ENCODE data around the gene ARMCX5.

The ARMCX5 gene

DNA sequence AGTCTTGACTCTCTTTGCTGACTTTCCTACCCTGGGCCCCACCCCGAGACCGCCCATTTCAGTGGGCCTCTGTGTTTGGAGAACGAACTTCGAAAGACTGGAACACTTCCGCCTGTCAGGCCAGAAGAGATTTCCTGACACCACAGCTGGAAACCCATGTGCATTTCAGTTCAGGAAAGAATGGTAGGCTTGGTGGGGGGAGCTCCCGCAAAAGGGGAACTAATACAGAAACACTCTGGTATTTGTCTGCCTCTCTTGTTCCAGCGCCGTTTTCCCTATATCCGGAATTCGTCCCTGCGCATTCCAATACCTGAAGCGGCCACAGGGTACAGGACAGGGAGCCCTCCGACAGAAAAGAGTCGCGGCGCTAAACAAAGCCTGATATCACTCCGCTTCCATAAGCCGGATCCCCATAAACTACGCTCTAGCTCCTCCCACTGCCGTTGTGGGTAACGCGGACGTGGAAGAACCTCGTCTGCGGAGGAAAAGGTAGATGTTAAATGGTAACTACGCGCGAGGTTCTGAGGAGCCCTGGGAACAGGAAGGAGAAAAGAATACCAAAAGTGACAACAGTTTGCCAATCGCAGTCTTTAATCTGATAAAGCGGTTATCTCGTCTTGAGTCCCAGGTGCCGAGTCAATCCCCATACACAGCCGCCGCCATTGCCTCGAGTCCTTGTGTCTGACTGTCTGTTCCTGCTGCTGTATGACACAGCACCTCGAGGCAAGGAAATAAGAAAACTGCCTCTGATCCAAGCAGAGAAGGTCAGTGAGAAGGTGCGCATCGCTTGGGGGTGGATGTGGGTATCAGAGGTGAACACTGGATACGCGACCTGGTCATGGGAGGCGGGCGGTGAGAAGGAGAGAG, at the start of gene ARMCX5 (continued):
- TF ChIP-seq ZNF670 (tag by site-specific recombination; IDR thresholded peaks at IDR 0.05; ENCODE audit: low read depth) (no peak), HOXD13 (CRISPR knock-in tag; IDR thresholded peaks at IDR 0.05; ENCODE audit: borderline replicate concordance) (no peak), ZNF350 (tag by site-specific recombination; IDR thresholded peaks at IDR 0.05) (peak; percentile 47; the same call in 1 of the 2 replicates), ZNF366 (tag by site-specific recombination; conservative IDR thresholded peaks at IDR 0.05) (0 out of 2 replicates have a peak, but pooled peaks have one; percentile 21), ZNF785 (tag by site-specific recombination; IDR thresholded peaks at IDR 0.05) (no peak), ZNF48 (tag by site-specific recombination; IDR thresholded peaks at IDR 0.05) (no peak), SETDB1 (IDR thresholded peaks at IDR 0.05; ENCODE audit: insufficient read length, low read length) (peak; percentile 46), ZBTB11 (tag by site-specific recombination; conservative IDR thresholded peaks at IDR 0.05; ENCODE audit: low read depth) (peak; percentile 57; the same call in 1 of the 2 replicates), ZNF394 (tag by site-specific recombination; IDR thresholded peaks at IDR 0.05; ENCODE audit: borderline replicate concordance) (peak; percentile 52), ZNF169 (tag by site-specific recombination; IDR thresholded peaks at IDR 0.05) (no peak), ZEB2 (tag by site-specific recombination; IDR thresholded peaks at IDR 0.05) (peak; percentile 40; the same call in 1 of the 2 replicates), TSHZ1 (tag by site-specific recombination; IDR thresholded peaks at IDR 0.05; ENCODE audit: borderline replicate concordance) (no peak), ZNF561 (tag by site-specific recombination; IDR thresholded peaks at IDR 0.05; ENCODE audit: borderline replicate concordance) (peak; percentile 46; the same call in 1 of the 2 replicates), ZNF548 (tag by site-specific recombination; IDR thresholded peaks at IDR 0.05) (no peak), ZNF830 (tag by site-specific recombination; IDR thresholded peaks at IDR 0.05; ENCODE audit: low read depth) (no peak), ZFP69B (tag by site-specific recombination; IDR thresholded peaks at IDR 0.05) (peak; percentile 73), KLF16 (tag by site-specific recombination; IDR thresholded peaks at IDR 0.05) (0 out of 2 replicates have a peak, but pooled peaks have one; percentile 47), KLF17 (tag by site-specific recombination; IDR thresholded peaks at IDR 0.05) (0 out of 2 replicates have a peak, but pooled peaks have one; percentile 16), OSR2 (tag by site-specific recombination; IDR thresholded peaks at IDR 0.05) (no peak), ZNF10 (tag by site-specific recombination; IDR thresholded peaks at IDR 0.05) (0 out of 2 replicates have a peak, but pooled peaks have one; percentile 10), ZNF146 (tag by site-specific recombination; IDR thresholded peaks at IDR 0.05) (0 out of 2 replicates have a peak, but pooled peaks have one; percentile 32), ZNF223 (tag by site-specific recombination; IDR thresholded peaks at IDR 0.05) (no peak)
- TF ChIP-seq, protein P1, sequence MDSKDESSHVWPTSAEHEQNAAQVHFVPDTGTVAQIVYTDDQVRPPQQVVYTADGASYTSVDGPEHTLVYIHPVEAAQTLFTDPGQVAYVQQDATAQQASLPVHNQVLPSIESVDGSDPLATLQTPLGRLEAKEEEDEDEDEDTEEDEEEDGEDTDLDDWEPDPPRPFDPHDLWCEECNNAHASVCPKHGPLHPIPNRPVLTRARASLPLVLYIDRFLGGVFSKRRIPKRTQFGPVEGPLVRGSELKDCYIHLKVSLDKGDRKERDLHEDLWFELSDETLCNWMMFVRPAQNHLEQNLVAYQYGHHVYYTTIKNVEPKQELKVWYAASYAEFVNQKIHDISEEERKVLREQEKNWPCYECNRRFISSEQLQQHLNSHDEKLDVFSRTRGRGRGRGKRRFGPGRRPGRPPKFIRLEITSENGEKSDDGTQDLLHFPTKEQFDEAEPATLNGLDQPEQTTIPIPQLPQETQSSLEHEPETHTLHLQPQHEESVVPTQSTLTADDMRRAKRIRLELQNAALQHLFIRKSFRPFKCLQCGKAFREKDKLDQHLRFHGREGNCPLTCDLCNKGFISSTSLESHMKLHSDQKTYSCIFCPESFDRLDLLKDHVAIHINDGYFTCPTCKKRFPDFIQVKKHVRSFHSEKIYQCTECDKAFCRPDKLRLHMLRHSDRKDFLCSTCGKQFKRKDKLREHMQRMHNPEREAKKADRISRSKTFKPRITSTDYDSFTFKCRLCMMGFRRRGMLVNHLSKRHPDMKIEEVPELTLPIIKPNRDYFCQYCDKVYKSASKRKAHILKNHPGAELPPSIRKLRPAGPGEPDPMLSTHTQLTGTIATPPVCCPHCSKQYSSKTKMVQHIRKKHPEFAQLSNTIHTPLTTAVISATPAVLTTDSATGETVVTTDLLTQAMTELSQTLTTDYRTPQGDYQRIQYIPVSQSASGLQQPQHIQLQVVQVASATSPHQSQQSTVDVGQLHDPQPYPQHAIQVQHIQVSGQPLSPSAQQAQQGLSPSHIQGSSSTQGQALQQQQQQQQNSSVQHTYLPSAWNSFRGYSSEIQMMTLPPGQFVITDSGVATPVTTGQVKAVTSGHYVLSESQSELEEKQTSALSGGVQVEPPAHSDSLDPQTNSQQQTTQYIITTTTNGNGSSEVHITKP (tag by site-specific recombination; IDR thresholded peaks at IDR 0.05): no peak
- TF ChIP-seq, protein P2, sequence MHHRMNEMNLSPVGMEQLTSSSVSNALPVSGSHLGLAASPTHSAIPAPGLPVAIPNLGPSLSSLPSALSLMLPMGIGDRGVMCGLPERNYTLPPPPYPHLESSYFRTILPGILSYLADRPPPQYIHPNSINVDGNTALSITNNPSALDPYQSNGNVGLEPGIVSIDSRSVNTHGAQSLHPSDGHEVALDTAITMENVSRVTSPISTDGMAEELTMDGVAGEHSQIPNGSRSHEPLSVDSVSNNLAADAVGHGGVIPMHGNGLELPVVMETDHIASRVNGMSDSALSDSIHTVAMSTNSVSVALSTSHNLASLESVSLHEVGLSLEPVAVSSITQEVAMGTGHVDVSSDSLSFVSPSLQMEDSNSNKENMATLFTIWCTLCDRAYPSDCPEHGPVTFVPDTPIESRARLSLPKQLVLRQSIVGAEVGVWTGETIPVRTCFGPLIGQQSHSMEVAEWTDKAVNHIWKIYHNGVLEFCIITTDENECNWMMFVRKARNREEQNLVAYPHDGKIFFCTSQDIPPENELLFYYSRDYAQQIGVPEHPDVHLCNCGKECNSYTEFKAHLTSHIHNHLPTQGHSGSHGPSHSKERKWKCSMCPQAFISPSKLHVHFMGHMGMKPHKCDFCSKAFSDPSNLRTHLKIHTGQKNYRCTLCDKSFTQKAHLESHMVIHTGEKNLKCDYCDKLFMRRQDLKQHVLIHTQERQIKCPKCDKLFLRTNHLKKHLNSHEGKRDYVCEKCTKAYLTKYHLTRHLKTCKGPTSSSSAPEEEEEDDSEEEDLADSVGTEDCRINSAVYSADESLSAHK (tag by site-specific recombination; IDR thresholded peaks at IDR 0.05): no peak
